Skin of body (tissue), 2 donors: ENCODE results near the gene RFX1. TPM values are rescaled to one million over a fixed set of nuclear protein-coding genes. Genes with fewer than 3 reads are reported as not detected.
"Not testable (repeated sequence)": the region's sequence is repeated elsewhere in the genome, so short reads cannot be mapped to it uniquely, and the experiment has no call there.

ENCODE experiments used
- DNase-seq: peaks from one replicate; lab custom pipeline; 2025; lab: John Stamatoyannopoulos, UW
- total RNA-seq: library from RNA; depleted of rRNA; stranded (reverse); fragments of >200 nt; gene quantifications from one replicate; pipeline ENCODE4 v1.2.3, GENCODE V29; 2014

Gene RFX1
- total RNA-seq, 1 donor from 2014 or later, result 3.9 TPM

GRCh38 chr19:13937479-13938300 is 68.4 kb downstream of the RFX1 start:
- no peak for DNase-seq

GRCh38 chr19:13935765-13936510 is 70.2 kb downstream of the RFX1 start:
- no peak for DNase-seq

DNA sequence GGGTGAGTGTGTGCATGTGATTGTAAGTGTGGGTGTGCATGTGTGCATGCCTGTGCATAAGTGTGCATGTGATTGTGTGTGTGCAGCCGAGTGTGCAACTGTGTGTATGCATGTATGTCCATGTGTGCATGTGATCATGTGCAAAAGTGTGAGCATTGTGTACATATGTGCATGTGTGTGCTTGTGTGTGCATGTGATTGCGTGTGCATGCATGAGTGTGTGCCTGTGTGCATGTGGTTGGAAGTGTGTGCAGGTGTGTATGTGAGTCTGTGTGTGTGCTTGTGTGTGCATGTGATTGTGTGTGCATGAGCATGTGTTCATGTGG is 71.4 kb downstream of the RFX1 start:
- DNase-seq, result no peak

GRCh38 chr19:13932911-13933393 is 73.2 kb downstream of the RFX1 start:
- no peak for DNase-seq

DNA sequence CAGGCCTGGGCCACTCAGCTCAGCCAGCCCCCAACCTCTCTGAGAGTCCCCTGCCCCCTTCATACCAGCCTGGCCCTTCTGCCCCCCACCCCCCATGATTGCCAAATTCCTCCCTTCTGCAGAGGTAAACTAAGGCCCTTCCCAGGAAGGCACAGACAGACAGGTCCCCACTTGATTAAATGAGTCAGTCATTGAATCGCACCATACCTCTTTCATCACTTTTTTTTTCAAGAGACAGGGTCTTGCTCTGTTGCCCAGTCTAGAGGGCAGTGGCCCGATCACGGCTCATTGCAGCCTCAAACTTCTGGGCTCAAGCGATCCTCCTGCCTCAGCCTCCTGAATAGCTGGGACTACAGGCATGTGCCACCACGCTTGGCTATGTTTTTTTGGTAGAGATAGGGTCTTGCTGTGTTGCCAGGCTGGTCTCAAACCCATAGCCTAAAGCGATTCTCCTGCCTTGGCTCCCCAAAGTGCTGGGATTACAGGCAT is 73.9 kb downstream of the RFX1 start:
- no peak for DNase-seq

GRCh38 chr19:13931391-13932148 is 74.5 kb downstream of the RFX1 start:
- DNase-seq, result no peak

- DNase-seq, result no peak
Measured at GRCh38 chr19:13930402-13930801, 75.7 kb downstream of the RFX1 start.

- no peak for DNase-seq
Measured at GRCh38 chr19:13929956-13930355, 76.2 kb downstream of the RFX1 start.

- no peak for DNase-seq
Measured at GRCh38 chr19:13929340-13929739, 76.8 kb downstream of the RFX1 start.

DNA sequence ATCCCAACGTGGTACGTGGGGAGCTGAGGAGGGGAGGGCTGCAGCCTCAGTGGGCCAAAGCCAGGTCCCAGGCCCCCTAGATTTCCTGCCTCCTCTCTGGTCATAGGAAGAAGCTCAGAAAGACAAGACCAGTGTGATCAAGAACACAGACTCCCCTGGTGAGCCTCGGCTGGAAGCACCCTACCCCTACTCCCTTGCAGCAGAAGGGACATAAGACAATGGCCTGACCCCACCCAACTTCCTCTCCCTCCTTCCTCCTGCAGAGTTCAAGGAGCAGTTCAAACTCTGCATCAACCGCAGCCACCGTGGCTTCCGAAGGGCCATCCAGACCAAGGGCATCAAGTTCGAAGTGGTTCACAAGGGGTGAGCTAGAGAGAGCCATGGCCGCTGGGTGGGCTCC is 79.4 kb downstream of the RFX1 start:
- DNase-seq, result no peak

GRCh38 chr19:13926010-13926409 is 80.1 kb downstream of the RFX1 start:
- no peak for DNase-seq

DNA sequence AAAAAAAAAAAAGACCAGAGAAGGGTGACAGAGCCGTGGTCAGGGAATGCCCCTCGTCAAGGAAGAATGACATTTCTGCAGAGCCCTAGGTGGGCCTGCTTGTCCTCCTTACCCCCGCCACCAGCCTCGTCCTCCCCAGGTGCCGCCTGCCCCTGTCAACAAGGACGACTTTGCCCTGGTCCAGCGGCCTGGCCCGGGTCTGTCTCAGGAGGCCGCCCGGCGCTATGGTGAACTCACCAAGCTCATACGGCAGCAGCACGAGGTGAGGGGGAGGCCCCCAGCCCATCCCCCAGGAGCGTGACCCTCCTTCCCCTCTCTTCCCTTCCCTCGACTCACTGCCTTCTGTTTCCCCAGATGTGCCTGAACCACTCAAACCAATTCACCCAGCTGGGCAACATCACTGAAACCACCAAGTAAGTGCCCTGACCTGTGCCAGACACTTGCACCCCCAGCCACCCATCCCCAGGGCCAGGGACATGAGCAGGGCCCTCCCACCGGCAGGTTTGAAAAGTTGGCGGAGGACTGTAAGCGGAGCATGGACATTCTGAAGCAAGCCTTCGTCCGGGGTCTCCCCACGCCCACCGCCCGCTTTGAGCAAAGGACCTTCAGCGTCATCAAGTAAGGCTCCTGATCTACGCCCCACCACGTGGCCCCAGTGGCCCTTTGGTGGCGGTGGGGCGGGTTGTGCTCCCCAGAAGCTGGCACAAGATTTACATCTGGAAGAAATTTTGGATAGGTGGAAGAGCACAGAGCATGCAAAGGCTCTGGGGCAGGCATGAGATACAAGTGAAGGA is 82.7 kb downstream of the RFX1 start:
- no peak for DNase-seq

DNA sequence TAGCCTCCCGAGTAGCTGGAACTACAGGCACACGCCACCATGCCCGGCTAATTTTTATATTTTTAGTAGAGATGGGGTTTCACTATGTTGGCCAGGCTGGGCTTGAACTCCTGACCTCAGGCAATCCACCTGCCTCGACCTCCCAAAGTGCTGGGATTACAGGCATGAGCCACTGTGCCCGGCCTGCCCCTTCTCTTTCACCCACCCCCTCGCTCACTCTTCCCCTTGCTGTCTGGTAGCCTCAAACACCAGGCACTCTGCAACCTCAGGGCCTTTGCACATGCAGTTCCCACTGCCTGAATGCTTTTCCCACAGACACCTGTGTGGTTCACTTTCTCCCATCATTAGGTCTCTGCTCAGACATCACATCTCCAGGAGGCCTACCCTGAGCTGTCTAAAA is 84.0 kb downstream of the RFX1 start:
- DNase-seq, result not testable (repeated sequence)

- no peak for DNase-seq
Measured at GRCh38 chr19:13920940-13921747, 85.0 kb downstream of the RFX1 start.

- DNase-seq, result no peak
Measured at GRCh38 chr19:13920524-13920923, 85.6 kb downstream of the RFX1 start.

DNA sequence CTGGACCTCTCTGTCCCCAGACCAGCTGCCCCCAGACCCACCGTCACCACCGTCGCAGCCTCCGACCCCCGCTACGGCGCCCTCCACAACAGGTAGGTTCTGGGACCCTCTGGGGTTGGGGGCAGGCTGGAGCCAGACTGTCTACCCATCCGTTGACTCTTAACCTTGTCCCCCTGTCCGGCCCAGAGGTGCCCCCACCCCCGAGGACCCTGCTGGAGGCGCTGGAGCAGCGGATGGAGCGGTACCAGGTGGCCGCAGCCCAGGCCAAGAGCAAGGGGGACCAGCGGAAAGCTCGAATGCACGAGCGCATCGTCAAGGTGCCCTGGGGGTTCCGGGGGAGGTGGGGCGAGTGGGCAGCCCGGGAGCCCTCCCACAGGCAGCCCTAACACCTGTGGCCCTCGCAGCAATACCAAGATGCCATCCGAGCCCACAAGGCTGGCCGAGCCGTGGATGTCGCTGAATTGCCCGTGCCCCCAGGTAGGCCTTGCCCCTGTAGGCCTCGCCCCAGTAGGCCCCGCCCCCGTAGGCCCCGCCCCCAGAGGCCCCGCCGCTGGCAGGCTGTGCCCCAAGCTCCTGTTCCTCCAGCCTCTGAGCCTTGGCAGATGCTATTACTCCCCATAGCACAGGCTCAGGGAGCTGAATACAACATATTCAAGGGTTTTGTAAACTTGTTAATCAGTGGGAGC is 87.3 kb downstream of the RFX1 start:
- DNase-seq, result no peak

GRCh38 chr19:13917888-13918406 is 88.2 kb downstream of the RFX1 start:
- DNase-seq, result no peak

GRCh38 chr19:13914777-13915176 is 91.3 kb downstream of the RFX1 start:
- DNase-seq, result no peak

DNA sequence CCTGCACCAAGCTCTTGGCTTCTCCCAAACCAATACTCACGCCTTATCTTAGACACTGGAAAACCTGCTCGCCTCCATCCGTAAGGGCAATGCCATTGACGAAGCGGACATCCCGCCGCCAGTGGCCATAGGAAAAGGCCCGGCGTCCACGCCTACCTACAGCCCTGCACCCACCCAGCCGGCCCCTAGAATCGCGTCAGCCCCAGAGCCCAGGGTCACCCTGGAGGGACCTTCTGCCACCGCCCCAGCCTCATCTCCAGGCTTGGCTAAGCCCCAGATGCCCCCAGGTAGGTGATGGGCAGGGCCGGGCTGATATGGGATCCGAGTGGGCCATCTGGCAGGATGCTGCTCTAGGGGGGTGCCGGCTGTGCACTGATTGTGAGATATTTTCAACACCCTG is 92.8 kb downstream of the RFX1 start:
- DNase-seq, result no peak
